GM12878 (cell line): ENCODE results near the gene IL19. TPM values are rescaled to one million over a fixed set of nuclear protein-coding genes. Genes with fewer than 3 reads are reported as not detected.

Source experiments
- ATAC-seq: fragments of 200-7000 bp; cut with Tn5 transposase; 3 replicates; pipeline ENCODE4 v1.9.1; 2020; ENCODE audit warnings: mild to moderate bottlenecking, moderate library complexity
- BruUV-seq: library from RNA; stranded (reverse); fragments of 400-500 nt; replicated peaks from 2 replicates; lab custom pipeline; 2021; lab: Mats Ljungman, UMichigan
- CTCF ChIA-PET: fragments of 300-600 bp; sonication (Branson Sonifier 250); formaldehyde crosslinking; extraction: SDS; loops from one replicate; lab custom pipeline; 2021; ENCODE audit warnings: inconsistent platforms; lab: Yijun Ruan, JAX
- POLR2A ChIA-PET: fragments of 350-600 bp; formaldehyde crosslinking; extraction: SDS; loops from one replicate; lab custom pipeline; 2021; ENCODE audit warnings: inconsistent platforms; lab: Charles Lee
- RAD21 ChIA-PET: fragments of 300-600 bp; sonication (Branson Sonifier 250); formaldehyde crosslinking; loops from one replicate; lab custom pipeline; 2023; ENCODE audit warnings: antibody characterized with exemption; ENCODE audit not compliant: unreplicated experiment; lab: Charles Lee
- SMC1A ChIA-PET: fragments of 300-600 bp; sonication (Branson Sonifier 250); formaldehyde crosslinking; loops from one replicate; lab custom pipeline; 2023; ENCODE audit not compliant: unreplicated experiment, uncharacterized antibody; lab: Charles Lee
- DNase-seq: peaks from one replicate; pipeline ENCODE4 v3.0.0-alpha.2; 2011; ENCODE audit warnings: low read depth, low spot score
- FAIRE-seq: peaks from 3 replicates; lab custom pipeline; 2011; peaks lifted over from hg19 to GRCh38; lab: Jason Lieb, UNC
- H2AFZ ChIP-seq: 2 replicates; pipeline ENCODE4 v1.6.0; 2011; ENCODE audit warnings: low read depth, low read length, control low read depth; ENCODE audit not compliant: control insufficient read depth
- H3K27ac ChIP-seq: 2 replicates; pipeline ENCODE4 v1.5.1; 2011; ENCODE audit warnings: control low read depth; ENCODE audit not compliant: control insufficient read depth, insufficient read depth
- H3K27me3 ChIP-seq, 2 experiments: replicated peaks in 1 of 2; 2 replicates each; pipeline versions ENCODE4 v1.6.0 to v1.6.1; 2011; ENCODE audit warnings: low read length in 1 of 2; ENCODE audit not compliant: control insufficient read depth in 2 of 2, insufficient read depth in 2 of 2
- H3K36me3 ChIP-seq, 2 experiments: 2 replicates each; pipeline ENCODE4 v1.5.1; 2011; ENCODE audit warnings: low read length in 1 of 2; ENCODE audit not compliant: control insufficient read depth in 2 of 2, insufficient read depth in 2 of 2
- H3K4me1 ChIP-seq: 2 replicates; pipeline ENCODE4 v1.6.1; 2011; ENCODE audit warnings: mild to moderate bottlenecking, low read length, moderate library complexity, mixed read lengths; ENCODE audit not compliant: control insufficient read depth, insufficient read depth
- H3K4me2 ChIP-seq: 2 replicates; pipeline ENCODE4 v1.6.0; 2011; ENCODE audit warnings: control low read depth; ENCODE audit not compliant: control insufficient read depth, insufficient read depth
- H3K4me3 ChIP-seq: fragments of 200-600 bp; sonication (generic); 2 replicates; pipeline ENCODE4 v1.5.1; 2016
- H3K79me2 ChIP-seq: 2 replicates; pipeline ENCODE4 v1.6.0; 2011; ENCODE audit warnings: low read length; ENCODE audit not compliant: control insufficient read depth, insufficient read depth
- H3K9ac ChIP-seq: 2 replicates; pipeline ENCODE4 v1.8.0; 2011; ENCODE audit warnings: low read length, control low read depth, mixed read lengths; ENCODE audit not compliant: control insufficient read depth, insufficient read depth
- H3K9me3 ChIP-seq: replicated peaks from 3 replicates; pipeline ENCODE4 v1.5.1; 2011; ENCODE audit warnings: mild to moderate bottlenecking, low read length; ENCODE audit not compliant: control insufficient read depth, insufficient read depth
- H4K20me1 ChIP-seq: 2 replicates; pipeline ENCODE4 v1.6.0; 2011; ENCODE audit not compliant: control insufficient read depth, insufficient read depth
- NR2C1 ChIP-seq: fragments of 450-650 bp; IDR thresholded peaks from 2 replicates; pipeline ENCODE4 v1.6.1; 2017; ENCODE audit warnings: antibody characterized with exemption, mild to moderate bottlenecking, moderate library complexity
- SKIL ChIP-seq: fragments of 450-650 bp; IDR thresholded peaks from 2 replicates; pipeline ENCODE4 v1.6.1; 2017; ENCODE audit warnings: mild to moderate bottlenecking, low read depth, inconsistent platforms; ENCODE audit not compliant: poor library complexity, severe bottlenecking
- SPI1 ChIP-seq: IDR thresholded peaks from 2 replicates; pipeline ENCODE4 v1.6.1; 2011; ENCODE audit warnings: low read depth, mild to moderate bottlenecking, low read length, moderate library complexity, borderline replicate concordance; ENCODE audit not compliant: insufficient read depth
- WRNIP1 ChIP-seq: IDR thresholded peaks from 2 replicates; pipeline ENCODE4 v1.6.1; 2011; ENCODE audit warnings: low read depth, low read length, improper control_type of control experiment, borderline replicate concordance
- ZBTB11 ChIP-seq: fragments of 450-650 bp; formaldehyde crosslinking; IDR thresholded peaks from 2 replicates; pipeline ENCODE4 v1.5.0; 2022; ENCODE audit warnings: mild to moderate bottlenecking, missing genetic modification characterization
- WGBS: methylation state at CpG from one replicate; pipeline ENCODE4 v1.1.6; 2016; ENCODE audit warnings: low lambda C conversion rate; ENCODE audit not compliant: insufficient replicate concordance, insufficient coverage; ENCODE audit errors: missing lambda C conversion rate; 5-methylcytosine and 5-hydroxymethylcytosine counted together
- in situ Hi-C: fragments of 300-500 bp; cut with MboI; formaldehyde crosslinking; loops from 9 replicates; pipeline ENCODE4 v1.14.3; 2018; ENCODE audit warnings: mixed read lengths
- intact Hi-C: fragments of 100-400 bp; cut with micrococcal nuclease; formaldehyde crosslinking; loops from one replicate; pipeline ENCODE4 v1.14.2; 2022; ENCODE audit not compliant: unreplicated experiment
- polyA plus RNA-seq, 11 experiments: library from polyadenylated mRNA; depleted of rRNA in 4 of 11; unstranded in 6 of 11; stranded (reverse) in 5 of 11; fragments of >200 nt; fragmentation: Nextera tagmentation in 4 of 11; fragmentation: Illumina TruSeq in 1 of 11; extraction: Ambion mirVana in 4 of 11; extraction: Trizol in 1 of 11; gene quantifications; 1 replicate in 1 of 11; 2 replicates in 10 of 11; pipeline versions ENCODE4 v1.2.1 to v1.2.3, GENCODE V29; 2011 to 2016; ENCODE audit warnings: inconsistent platforms in 2 of 11, missing spikeins in 2 of 11, low read depth in 1 of 11
- total RNA-seq, 4 experiments: library from RNA; depleted of rRNA in 3 of 4; stranded (reverse); fragments of >200 nt in 3 of 4; fragmentation: Illumina TruSeq in 1 of 4; extraction: Trizol in 1 of 4; gene quantifications; 2 replicates each; pipeline versions ENCODE4 v1.2.1 to v1.2.3, GENCODE V29; 2013 to 2021

The IL19 gene
- total and polyA plus RNA-seq, 10 of the 15 experiments (the other 5 are each of a cell fraction or from before 2014, with no cell fraction given), result 0.10 to 0.73 (median 0.28) TPM; not detected in 6

- no peaks in the 10 kb centered on the region for H3K9me3 ChIP-seq
- no peak for TF ChIP-seq WRNIP1
- TF ChIP-seq NR2C1, result no peak
- no peak for TF ChIP-seq SKIL
- no peak for TF ChIP-seq ZBTB11 (CRISPR knock-in tag)
- 0 out of 2 replicates have a peak, but pooled peaks have one; percentile 12 for TF ChIP-seq SPI1
- H3K27me3 ChIP-seq, result no peaks in the 10 kb centered on the region; a peak in 1 of 4 replicates
- no peak overlapping the region for H3K9ac ChIP-seq
- ChIA-PET RAD21 (interaction anchor here (1.1 to 2.0 kb wide), 3 partner anchors 18 to 100 kb away, joined by 3 to 7 read pairs (median 6); no protein-coding TSS in a partner anchor), SMC1A (interaction anchor here (0.7 to 3.1 kb wide), 8 partner anchors 11 to 77 kb away, joined by 3 to 18 read pairs (median 5); partner anchors contain the start of gene IL19), POLR2A (interaction anchor here (0.6 to 1.2 kb wide), 2 partner anchors 18 to 207 kb away, joined by 3 to 11 read pairs; no protein-coding TSS in a partner anchor), CTCF (interaction anchor here (1.0 to 3.4 kb wide), 6 partner anchors 25 to 148 kb away, joined by 4 to 15 read pairs (median 5); partner anchors contain the start of gene IL20)
- no peak overlapping the region for H3K4me2 ChIP-seq
- H3K4me1 ChIP-seq, result peaks cover 32% of the 10 kb centered on the region
- ATAC-seq (peak; percentile 41; the same call in 2 of the 3 replicates), FAIRE-seq (no peak), DNase-seq (no peak)
- intact Hi-C loops (no loop called here), in situ Hi-C loops (no loop called here)
- no peak overlapping the region for H3K27ac ChIP-seq
- H3K79me2 ChIP-seq, result no peaks in the 10 kb centered on the region
- no peak overlapping the region for H3K4me3 ChIP-seq
- BruUV-seq, result no TSS peak
- WGBS, result 86% methylated on average over 3 of the region's 3 CpGs
- no peaks in the 10 kb centered on the region for H4K20me1 ChIP-seq
- H2AFZ ChIP-seq, result no peak overlapping the region
- no peaks in the 10 kb centered on the region for H3K36me3 ChIP-seq
Observed at GRCh38 chr1:206834711-206835110, 64.1 kb downstream of the IL19 start.
